GM23338 (cell line): ENCODE measurements around the gene ZNF865. TPM values are rescaled to one million over a fixed set of nuclear protein-coding genes. Genes with fewer than 3 reads are reported as not detected.

Experiments
- ATAC-seq: fragments of 200-7000 bp; cut with Tn5 transposase; 3 replicates; pipeline ENCODE4 v1.9.1; 2020
- DNase-seq: peaks from one replicate; pipeline ENCODE4 v3.0.0-alpha.2; 2015; ENCODE audit warnings: low spot score
- H2AFZ ChIP-seq: fragments of 200-600 bp; sonication (generic); 2 replicates; pipeline ENCODE4 v1.8.0; 2016; ENCODE audit warnings: antibody characterized with exemption, mild to moderate bottlenecking, moderate library complexity
- H3F3A ChIP-seq: fragments of 200-600 bp; sonication (generic); replicated peaks from 2 replicates; pipeline ENCODE4 v1.8.0; 2017; ENCODE audit warnings: antibody characterized with exemption, mixed run types, low read depth
- H3K27ac ChIP-seq: fragments of 200-600 bp; sonication (generic); 2 replicates; pipeline ENCODE4 v1.6.1; 2016; ENCODE audit warnings: low read depth
- H3K27me3 ChIP-seq: fragments of 200-600 bp; sonication (generic); 2 replicates; pipeline ENCODE4 v1.8.0; 2016; ENCODE audit warnings: mild to moderate bottlenecking, mixed run types, moderate library complexity; ENCODE audit not compliant: insufficient read depth
- H3K36me3 ChIP-seq: fragments of 200-600 bp; sonication (generic); 2 replicates; pipeline ENCODE4 v1.8.0; 2016; ENCODE audit warnings: mild to moderate bottlenecking; ENCODE audit not compliant: insufficient read depth
- H3K4me1 ChIP-seq: fragments of 200-600 bp; sonication (generic); 2 replicates; pipeline ENCODE4 v1.8.0; 2016; ENCODE audit warnings: mild to moderate bottlenecking, moderate library complexity; ENCODE audit not compliant: insufficient read depth
- H3K4me2 ChIP-seq: fragments of 200-600 bp; sonication (generic); 2 replicates; pipeline ENCODE4 v1.7.1; 2017; ENCODE audit warnings: mixed run types
- H3K4me3 ChIP-seq: fragments of 200-600 bp; sonication (generic); 2 replicates; pipeline ENCODE4 v1.6.1; 2016; ENCODE audit warnings: mixed run types
- H3K79me2 ChIP-seq: fragments of 200-600 bp; sonication (generic); replicated peaks from 2 replicates; pipeline ENCODE4 v1.8.0; 2017; ENCODE audit warnings: mild to moderate bottlenecking; ENCODE audit not compliant: insufficient read depth
- H3K9me2 ChIP-seq: fragments of 200-600 bp; sonication (generic); 2 replicates; pipeline ENCODE4 v1.8.0; 2017; ENCODE audit not compliant: insufficient read depth
- H4K20me1 ChIP-seq: fragments of 200-600 bp; sonication (generic); replicated peaks from 2 replicates; pipeline ENCODE4 v1.8.0; 2017; ENCODE audit warnings: mild to moderate bottlenecking; ENCODE audit not compliant: insufficient read depth
- H3K27ac Mint-ChIP-seq: 2 replicates; pipeline ENCODE4 v1.8.0; 2020; ENCODE audit warnings: inconsistent platforms, mild to moderate bottlenecking, moderate library complexity, mixed read lengths
- H3K27me3 Mint-ChIP-seq: 3 replicates; pipeline ENCODE4 v1.8.0; 2022; ENCODE audit warnings: low read depth, mild to moderate bottlenecking, moderate library complexity, mixed read lengths, inconsistent platforms; ENCODE audit not compliant: insufficient read depth, poor library complexity
- H3K36me3 Mint-ChIP-seq: 3 replicates; pipeline ENCODE4 v1.8.0; 2021; ENCODE audit warnings: low read depth, mild to moderate bottlenecking, inconsistent platforms, moderate library complexity, mixed read lengths
- H3K4me1 Mint-ChIP-seq: 3 replicates; pipeline ENCODE4 v1.8.0; 2020; ENCODE audit warnings: mild to moderate bottlenecking, inconsistent platforms, mixed read lengths
- H3K4me3 Mint-ChIP-seq: 3 replicates; pipeline ENCODE4 v1.8.0; 2021; ENCODE audit warnings: moderate library complexity, mild to moderate bottlenecking, inconsistent platforms, mixed read lengths
- H3K9me3 Mint-ChIP-seq: 3 replicates; pipeline ENCODE4 v1.8.0; 2020; ENCODE audit warnings: moderate library complexity, mild to moderate bottlenecking, inconsistent platforms, mixed read lengths
- CREB1 ChIP-seq: fragments of 250-450 bp; sonication (Bioruptor Pico); IDR thresholded peaks from 2 replicates; pipeline ENCODE4 v1.5.0; 2020; ENCODE audit warnings: low read depth, mild to moderate bottlenecking, moderate library complexity
- EZH2 ChIP-seq: fragments of 200-600 bp; sonication (generic); IDR thresholded peaks from one replicate; pipeline ENCODE4 v1.8.0; 2017; ENCODE audit warnings: antibody characterized with exemption, mild to moderate bottlenecking, low read depth; ENCODE audit not compliant: unreplicated experiment
- EZH2phosphoT487 ChIP-seq: fragments of 200-600 bp; sonication (generic); IDR thresholded peaks from one replicate; pipeline ENCODE4 v1.8.1; 2018; ENCODE audit warnings: antibody characterized with exemption; ENCODE audit not compliant: unreplicated experiment
- JUNB ChIP-seq: IDR thresholded peaks from one replicate; pipeline ENCODE4 v1.6.1; 2016; ENCODE audit warnings: antibody characterized with exemption; ENCODE audit not compliant: unreplicated experiment
- NANOG ChIP-seq: IDR thresholded peaks from 2 replicates; pipeline ENCODE4 v1.6.1; 2016; ENCODE audit warnings: antibody characterized with exemption, borderline replicate concordance
- POLR2AphosphoS5 ChIP-seq: IDR thresholded peaks from 2 replicates; pipeline ENCODE4 v1.6.1; 2016; ENCODE audit warnings: antibody characterized with exemption, low read depth
- ZNF114 ChIP-seq: fragments of 250-450 bp; sonication (Bioruptor Pico); IDR thresholded peaks from 2 replicates; pipeline ENCODE4 v1.5.0; 2020; ENCODE audit warnings: mild to moderate bottlenecking, moderate library complexity
- ZNF331 ChIP-seq: fragments of 250-450 bp; sonication (Bioruptor Pico); IDR thresholded peaks from 2 replicates; pipeline ENCODE4 v1.5.0; 2020; ENCODE audit warnings: low read depth, mild to moderate bottlenecking, moderate library complexity
- polyA plus RNA-seq: library from polyadenylated mRNA; unstranded; fragments of >200 nt; fragmentation: Nextera tagmentation; extraction: Ambion mirVana; gene quantifications from 2 replicates; pipeline ENCODE4 v1.2.1, GENCODE V29; 2016
- total RNA-seq: library from RNA; depleted of rRNA; stranded (reverse); fragments of >200 nt; shearing (Covaris generic); gene quantifications from 2 replicates; pipeline ENCODE4 v1.2.3, GENCODE V29; 2014
- TF ChIP-seq, protein P1 (sequence below): IDR thresholded peaks from 2 replicates; pipeline ENCODE4 v1.6.1; 2016; ENCODE audit warnings: antibody characterized with exemption
- TF ChIP-seq, protein P2 (sequence below): fragments of 250-450 bp; sonication (Bioruptor Pico); IDR thresholded peaks from 2 replicates; pipeline ENCODE4 v1.5.0; 2020; ENCODE audit warnings: mild to moderate bottlenecking, moderate library complexity
- TF ChIP-seq, protein P3 (sequence below), 2 experiments: fragments of 200-600 bp in 1 of 2; sonication (generic) in 1 of 2; conservative IDR thresholded peaks; 2 replicates each; pipeline versions ENCODE4 v1.5.1 to v1.6.1; 2016 to 2017; ENCODE audit warnings: antibody characterized with exemption in 2 of 2, low read depth in 2 of 2, mild to moderate bottlenecking in 2 of 2, moderate library complexity in 1 of 2
- TF ChIP-seq, protein P4 (sequence below): IDR thresholded peaks from one replicate; pipeline ENCODE4 v1.6.1; 2018; ENCODE audit warnings: antibody characterized with exemption; ENCODE audit not compliant: unreplicated experiment

The ZNF865 gene
- total and polyA plus RNA-seq, 2 experiments from 2014 or later, result 2.2 to 12.1 TPM

DNA sequence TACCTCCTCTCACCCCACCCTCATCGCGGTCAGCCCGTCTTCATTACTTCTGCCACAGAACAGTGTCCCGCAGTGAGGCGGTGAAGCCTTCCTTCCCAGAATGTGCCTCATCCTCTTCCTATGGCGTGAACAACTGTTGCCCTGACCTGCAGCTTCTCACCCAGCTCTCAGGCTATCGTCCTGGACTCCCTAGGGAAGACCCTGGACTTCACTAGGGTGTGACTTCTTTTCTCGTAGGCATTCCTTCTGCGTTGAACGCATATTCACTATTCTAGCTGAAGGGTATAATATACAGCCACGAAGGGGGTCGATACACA, 982 bp downstream of the ZNF865 start (continued):
- TF ChIP-seq, protein P1, sequence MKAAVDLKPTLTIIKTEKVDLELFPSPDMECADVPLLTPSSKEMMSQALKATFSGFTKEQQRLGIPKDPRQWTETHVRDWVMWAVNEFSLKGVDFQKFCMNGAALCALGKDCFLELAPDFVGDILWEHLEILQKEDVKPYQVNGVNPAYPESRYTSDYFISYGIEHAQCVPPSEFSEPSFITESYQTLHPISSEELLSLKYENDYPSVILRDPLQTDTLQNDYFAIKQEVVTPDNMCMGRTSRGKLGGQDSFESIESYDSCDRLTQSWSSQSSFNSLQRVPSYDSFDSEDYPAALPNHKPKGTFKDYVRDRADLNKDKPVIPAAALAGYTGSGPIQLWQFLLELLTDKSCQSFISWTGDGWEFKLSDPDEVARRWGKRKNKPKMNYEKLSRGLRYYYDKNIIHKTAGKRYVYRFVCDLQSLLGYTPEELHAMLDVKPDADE, result no peak
- TF ChIP-seq JUNB, result no peak

DNA sequence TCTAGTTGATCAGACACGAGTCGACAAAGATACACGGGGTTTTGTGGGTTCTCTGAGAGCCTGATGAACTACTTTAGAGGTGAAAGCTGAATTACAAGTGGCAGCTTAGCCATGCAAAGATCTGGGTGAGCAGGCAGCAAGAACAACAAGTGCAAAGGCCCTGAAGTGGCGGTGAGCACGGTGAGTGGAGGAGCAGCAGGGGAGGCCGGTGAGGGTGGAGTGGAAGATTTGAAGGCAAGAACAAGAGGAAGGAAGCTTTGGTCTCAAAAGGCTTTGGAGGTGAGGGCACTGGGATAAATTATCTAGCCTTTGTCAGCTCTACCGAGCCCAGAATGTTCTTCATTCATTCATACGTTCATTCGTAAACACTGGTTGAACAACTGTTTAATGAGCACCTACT, 1.4 kb downstream of the ZNF865 start:
- H3K27ac ChIP-seq, result peak overlapping the region; percentile 79
- Mint-ChIP-seq H3K4me3 (peak overlapping the region; percentile 95), H3K4me1 (peaks cover 23% of the 10 kb centered on the region), H3K27ac (peak overlapping the region; percentile 46; the same call in 1 of the 2 replicates), H3K27me3 (peaks cover 31% of the 10 kb centered on the region), H3K9me3 (peaks cover 3% of the 10 kb centered on the region; the same call in 2 of the 3 replicates), H3K36me3 (peaks cover 24% of the 10 kb centered on the region)
- peaks cover 22% of the 10 kb centered on the region for H4K20me1 ChIP-seq
- H3K9me2 ChIP-seq, result no peaks in the 10 kb centered on the region
- peaks cover 5% of the 10 kb centered on the region; the same call in 1 of the 2 replicates for H3K36me3 ChIP-seq
- peaks cover 14% of the 10 kb centered on the region for H3K79me2 ChIP-seq
- no peaks in the 10 kb centered on the region for H3K27me3 ChIP-seq
- peaks cover 13% of the 10 kb centered on the region for H3K4me1 ChIP-seq
- H3K4me3 ChIP-seq, result peak overlapping the region; percentile 84
- H3K4me2 ChIP-seq, result peak overlapping the region; percentile 87
- no peak for ATAC-seq
- H2AFZ ChIP-seq, result no peak overlapping the region
- no peak for DNase-seq
- peaks cover 22% of the 10 kb centered on the region for H3F3A ChIP-seq
- TF ChIP-seq EZH2phosphoT487 (no peak), CREB1 (CRISPR knock-in tag) (no peak), ZNF114 (CRISPR knock-in tag) (no peak), ZNF331 (CRISPR knock-in tag) (no peak), JUNB (no peak), EZH2 (no peak), POLR2AphosphoS5 (no peak), NANOG (no peak)
- TF ChIP-seq, protein P2, sequence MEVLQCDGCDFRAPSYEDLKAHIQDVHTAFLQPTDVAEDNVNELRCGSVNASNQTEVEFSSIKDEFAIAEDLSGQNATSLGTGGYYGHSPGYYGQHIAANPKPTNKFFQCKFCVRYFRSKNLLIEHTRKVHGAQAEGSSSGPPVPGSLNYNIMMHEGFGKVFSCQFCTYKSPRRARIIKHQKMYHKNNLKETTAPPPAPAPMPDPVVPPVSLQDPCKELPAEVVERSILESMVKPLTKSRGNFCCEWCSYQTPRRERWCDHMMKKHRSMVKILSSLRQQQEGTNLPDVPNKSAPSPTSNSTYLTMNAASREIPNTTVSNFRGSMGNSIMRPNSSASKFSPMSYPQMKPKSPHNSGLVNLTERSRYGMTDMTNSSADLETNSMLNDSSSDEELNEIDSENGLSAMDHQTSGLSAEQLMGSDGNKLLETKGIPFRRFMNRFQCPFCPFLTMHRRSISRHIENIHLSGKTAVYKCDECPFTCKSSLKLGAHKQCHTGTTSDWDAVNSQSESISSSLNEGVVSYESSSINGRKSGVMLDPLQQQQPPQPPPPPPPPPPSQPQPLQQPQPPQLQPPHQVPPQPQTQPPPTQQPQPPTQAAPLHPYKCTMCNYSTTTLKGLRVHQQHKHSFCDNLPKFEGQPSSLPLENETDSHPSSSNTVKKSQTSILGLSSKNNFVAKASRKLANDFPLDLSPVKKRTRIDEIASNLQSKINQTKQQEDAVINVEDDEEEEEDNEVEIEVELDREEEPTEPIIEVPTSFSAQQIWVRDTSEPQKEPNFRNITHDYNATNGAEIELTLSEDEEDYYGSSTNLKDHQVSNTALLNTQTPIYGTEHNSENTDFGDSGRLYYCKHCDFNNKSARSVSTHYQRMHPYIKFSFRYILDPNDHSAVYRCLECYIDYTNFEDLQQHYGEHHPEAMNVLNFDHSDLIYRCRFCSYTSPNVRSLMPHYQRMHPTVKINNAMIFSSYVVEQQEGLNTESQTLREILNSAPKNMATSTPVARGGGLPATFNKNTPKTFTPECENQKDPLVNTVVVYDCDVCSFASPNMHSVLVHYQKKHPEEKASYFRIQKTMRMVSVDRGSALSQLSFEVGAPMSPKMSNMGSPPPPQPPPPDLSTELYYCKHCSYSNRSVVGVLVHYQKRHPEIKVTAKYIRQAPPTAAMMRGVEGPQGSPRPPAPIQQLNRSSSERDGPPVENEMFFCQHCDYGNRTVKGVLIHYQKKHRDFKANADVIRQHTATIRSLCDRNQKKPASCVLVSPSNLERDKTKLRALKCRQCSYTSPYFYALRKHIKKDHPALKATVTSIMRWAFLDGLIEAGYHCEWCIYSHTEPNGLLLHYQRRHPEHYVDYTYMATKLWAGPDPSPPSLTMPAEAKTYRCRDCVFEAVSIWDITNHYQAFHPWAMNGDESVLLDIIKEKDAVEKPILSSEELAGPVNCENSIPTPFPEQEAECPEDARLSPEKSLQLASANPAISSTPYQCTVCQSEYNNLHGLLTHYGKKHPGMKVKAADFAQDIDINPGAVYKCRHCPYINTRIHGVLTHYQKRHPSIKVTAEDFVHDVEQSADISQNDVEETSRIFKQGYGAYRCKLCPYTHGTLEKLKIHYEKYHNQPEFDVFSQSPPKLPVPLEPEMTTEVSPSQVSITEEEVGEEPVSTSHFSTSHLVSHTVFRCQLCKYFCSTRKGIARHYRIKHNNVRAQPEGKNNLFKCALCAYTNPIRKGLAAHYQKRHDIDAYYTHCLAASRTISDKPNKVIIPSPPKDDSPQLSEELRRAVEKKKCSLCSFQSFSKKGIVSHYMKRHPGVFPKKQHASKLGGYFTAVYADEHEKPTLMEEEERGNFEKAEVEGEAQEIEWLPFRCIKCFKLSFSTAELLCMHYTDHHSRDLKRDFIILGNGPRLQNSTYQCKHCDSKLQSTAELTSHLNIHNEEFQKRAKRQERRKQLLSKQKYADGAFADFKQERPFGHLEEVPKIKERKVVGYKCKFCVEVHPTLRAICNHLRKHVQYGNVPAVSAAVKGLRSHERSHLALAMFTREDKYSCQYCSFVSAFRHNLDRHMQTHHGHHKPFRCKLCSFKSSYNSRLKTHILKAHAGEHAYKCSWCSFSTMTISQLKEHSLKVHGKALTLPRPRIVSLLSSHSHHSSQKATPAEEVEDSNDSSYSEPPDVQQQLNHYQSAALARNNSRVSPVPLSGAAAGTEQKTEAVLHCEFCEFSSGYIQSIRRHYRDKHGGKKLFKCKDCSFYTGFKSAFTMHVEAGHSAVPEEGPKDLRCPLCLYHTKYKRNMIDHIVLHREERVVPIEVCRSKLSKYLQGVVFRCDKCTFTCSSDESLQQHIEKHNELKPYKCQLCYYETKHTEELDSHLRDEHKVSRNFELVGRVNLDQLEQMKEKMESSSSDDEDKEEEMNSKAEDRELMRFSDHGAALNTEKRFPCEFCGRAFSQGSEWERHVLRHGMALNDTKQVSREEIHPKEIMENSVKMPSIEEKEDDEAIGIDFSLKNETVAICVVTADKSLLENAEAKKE, result no peak
- TF ChIP-seq, protein P1, result no peak
- TF ChIP-seq, protein P3, sequence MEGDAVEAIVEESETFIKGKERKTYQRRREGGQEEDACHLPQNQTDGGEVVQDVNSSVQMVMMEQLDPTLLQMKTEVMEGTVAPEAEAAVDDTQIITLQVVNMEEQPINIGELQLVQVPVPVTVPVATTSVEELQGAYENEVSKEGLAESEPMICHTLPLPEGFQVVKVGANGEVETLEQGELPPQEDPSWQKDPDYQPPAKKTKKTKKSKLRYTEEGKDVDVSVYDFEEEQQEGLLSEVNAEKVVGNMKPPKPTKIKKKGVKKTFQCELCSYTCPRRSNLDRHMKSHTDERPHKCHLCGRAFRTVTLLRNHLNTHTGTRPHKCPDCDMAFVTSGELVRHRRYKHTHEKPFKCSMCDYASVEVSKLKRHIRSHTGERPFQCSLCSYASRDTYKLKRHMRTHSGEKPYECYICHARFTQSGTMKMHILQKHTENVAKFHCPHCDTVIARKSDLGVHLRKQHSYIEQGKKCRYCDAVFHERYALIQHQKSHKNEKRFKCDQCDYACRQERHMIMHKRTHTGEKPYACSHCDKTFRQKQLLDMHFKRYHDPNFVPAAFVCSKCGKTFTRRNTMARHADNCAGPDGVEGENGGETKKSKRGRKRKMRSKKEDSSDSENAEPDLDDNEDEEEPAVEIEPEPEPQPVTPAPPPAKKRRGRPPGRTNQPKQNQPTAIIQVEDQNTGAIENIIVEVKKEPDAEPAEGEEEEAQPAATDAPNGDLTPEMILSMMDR (conservative IDR thresholded peaks at IDR 0.05; ENCODE audit: low read depth in 2 of 2), result no peak
- TF ChIP-seq, protein P4, sequence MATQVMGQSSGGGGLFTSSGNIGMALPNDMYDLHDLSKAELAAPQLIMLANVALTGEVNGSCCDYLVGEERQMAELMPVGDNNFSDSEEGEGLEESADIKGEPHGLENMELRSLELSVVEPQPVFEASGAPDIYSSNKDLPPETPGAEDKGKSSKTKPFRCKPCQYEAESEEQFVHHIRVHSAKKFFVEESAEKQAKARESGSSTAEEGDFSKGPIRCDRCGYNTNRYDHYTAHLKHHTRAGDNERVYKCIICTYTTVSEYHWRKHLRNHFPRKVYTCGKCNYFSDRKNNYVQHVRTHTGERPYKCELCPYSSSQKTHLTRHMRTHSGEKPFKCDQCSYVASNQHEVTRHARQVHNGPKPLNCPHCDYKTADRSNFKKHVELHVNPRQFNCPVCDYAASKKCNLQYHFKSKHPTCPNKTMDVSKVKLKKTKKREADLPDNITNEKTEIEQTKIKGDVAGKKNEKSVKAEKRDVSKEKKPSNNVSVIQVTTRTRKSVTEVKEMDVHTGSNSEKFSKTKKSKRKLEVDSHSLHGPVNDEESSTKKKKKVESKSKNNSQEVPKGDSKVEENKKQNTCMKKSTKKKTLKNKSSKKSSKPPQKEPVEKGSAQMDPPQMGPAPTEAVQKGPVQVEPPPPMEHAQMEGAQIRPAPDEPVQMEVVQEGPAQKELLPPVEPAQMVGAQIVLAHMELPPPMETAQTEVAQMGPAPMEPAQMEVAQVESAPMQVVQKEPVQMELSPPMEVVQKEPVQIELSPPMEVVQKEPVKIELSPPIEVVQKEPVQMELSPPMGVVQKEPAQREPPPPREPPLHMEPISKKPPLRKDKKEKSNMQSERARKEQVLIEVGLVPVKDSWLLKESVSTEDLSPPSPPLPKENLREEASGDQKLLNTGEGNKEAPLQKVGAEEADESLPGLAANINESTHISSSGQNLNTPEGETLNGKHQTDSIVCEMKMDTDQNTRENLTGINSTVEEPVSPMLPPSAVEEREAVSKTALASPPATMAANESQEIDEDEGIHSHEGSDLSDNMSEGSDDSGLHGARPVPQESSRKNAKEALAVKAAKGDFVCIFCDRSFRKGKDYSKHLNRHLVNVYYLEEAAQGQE, result no peak
